Liver (tissue), 3 donors: ENCODE data around the gene ABCA8.

Source experiments
- EGR1 ChIP-seq, 2 donors: IDR thresholded peaks; 2 replicates each; pipeline ENCODE4 v1.6.1; 2016 to 2018; ENCODE audit warnings: antibody characterized with exemption in 2 of 2, low read depth in 2 of 2
- FOXA2 ChIP-seq: IDR thresholded peaks from 2 replicates; pipeline ENCODE4 v1.6.1; 2016; ENCODE audit warnings: antibody characterized with exemption
- SP1 ChIP-seq: IDR thresholded peaks from 2 replicates; pipeline ENCODE4 v1.6.1; 2018; ENCODE audit warnings: antibody characterized with exemption, mild to moderate bottlenecking
- YY1 ChIP-seq: IDR thresholded peaks from 2 replicates; pipeline ENCODE4 v1.6.1; 2016; ENCODE audit warnings: antibody characterized with exemption, mild to moderate bottlenecking
- TF ChIP-seq, protein P1 (sequence below): fragments of 150-350 bp; IDR thresholded peaks from 2 replicates; pipeline ENCODE4 v1.5.1; 2017; ENCODE audit warnings: improper control_type of control experiment, low read depth, low read length; ENCODE audit not compliant: missing input control
- TF ChIP-seq, protein P2 (sequence below): IDR thresholded peaks from 2 replicates; pipeline ENCODE4 v1.6.1; 2016; ENCODE audit warnings: antibody characterized with exemption, mild to moderate bottlenecking
- TF ChIP-seq, protein P3 (sequence below): IDR thresholded peaks from 2 replicates; pipeline ENCODE4 v1.6.1; 2016; ENCODE audit warnings: antibody characterized with exemption
- donor health status: healthy.
- donor health status: healthy.

DNA sequence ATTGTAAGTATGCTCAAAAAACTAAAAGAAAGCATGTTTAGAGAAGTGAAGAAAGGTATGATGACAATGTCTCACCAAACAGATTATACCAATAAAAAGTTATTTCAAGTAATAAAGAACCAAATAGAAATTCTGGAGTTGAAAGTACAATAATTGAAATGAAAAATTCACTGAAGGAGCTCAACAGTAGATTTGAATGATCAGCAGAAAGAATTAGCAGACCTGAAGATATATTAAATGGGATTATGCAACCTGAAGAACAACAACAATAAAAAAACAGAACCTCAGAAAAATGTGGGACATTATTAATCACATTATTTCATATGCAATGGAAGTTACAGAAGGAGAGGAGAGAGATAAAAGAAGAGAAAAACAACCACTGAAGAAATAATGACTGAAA is 57.6 kb downstream of the ABCA8 start:
- no peak for TF ChIP-seq SP1
- TF ChIP-seq, protein P1, sequence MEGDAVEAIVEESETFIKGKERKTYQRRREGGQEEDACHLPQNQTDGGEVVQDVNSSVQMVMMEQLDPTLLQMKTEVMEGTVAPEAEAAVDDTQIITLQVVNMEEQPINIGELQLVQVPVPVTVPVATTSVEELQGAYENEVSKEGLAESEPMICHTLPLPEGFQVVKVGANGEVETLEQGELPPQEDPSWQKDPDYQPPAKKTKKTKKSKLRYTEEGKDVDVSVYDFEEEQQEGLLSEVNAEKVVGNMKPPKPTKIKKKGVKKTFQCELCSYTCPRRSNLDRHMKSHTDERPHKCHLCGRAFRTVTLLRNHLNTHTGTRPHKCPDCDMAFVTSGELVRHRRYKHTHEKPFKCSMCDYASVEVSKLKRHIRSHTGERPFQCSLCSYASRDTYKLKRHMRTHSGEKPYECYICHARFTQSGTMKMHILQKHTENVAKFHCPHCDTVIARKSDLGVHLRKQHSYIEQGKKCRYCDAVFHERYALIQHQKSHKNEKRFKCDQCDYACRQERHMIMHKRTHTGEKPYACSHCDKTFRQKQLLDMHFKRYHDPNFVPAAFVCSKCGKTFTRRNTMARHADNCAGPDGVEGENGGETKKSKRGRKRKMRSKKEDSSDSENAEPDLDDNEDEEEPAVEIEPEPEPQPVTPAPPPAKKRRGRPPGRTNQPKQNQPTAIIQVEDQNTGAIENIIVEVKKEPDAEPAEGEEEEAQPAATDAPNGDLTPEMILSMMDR = no peak
- no peak for TF ChIP-seq EGR1 (IDR thresholded peaks at IDR 0.05; ENCODE audit: low read depth in 2 of 2)
- TF ChIP-seq YY1 = no peak
- TF ChIP-seq, protein P2, sequence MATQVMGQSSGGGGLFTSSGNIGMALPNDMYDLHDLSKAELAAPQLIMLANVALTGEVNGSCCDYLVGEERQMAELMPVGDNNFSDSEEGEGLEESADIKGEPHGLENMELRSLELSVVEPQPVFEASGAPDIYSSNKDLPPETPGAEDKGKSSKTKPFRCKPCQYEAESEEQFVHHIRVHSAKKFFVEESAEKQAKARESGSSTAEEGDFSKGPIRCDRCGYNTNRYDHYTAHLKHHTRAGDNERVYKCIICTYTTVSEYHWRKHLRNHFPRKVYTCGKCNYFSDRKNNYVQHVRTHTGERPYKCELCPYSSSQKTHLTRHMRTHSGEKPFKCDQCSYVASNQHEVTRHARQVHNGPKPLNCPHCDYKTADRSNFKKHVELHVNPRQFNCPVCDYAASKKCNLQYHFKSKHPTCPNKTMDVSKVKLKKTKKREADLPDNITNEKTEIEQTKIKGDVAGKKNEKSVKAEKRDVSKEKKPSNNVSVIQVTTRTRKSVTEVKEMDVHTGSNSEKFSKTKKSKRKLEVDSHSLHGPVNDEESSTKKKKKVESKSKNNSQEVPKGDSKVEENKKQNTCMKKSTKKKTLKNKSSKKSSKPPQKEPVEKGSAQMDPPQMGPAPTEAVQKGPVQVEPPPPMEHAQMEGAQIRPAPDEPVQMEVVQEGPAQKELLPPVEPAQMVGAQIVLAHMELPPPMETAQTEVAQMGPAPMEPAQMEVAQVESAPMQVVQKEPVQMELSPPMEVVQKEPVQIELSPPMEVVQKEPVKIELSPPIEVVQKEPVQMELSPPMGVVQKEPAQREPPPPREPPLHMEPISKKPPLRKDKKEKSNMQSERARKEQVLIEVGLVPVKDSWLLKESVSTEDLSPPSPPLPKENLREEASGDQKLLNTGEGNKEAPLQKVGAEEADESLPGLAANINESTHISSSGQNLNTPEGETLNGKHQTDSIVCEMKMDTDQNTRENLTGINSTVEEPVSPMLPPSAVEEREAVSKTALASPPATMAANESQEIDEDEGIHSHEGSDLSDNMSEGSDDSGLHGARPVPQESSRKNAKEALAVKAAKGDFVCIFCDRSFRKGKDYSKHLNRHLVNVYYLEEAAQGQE = no peak
- TF ChIP-seq, protein P3, sequence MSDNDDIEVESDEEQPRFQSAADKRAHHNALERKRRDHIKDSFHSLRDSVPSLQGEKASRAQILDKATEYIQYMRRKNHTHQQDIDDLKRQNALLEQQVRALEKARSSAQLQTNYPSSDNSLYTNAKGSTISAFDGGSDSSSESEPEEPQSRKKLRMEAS = no peak
- TF ChIP-seq FOXA2 = no peak
